IPS DF 4.7 (cell line): ENCODE measurements around the gene ECE2.

Experiments used
- DNase-seq: peaks from one replicate; pipeline ENCODE4 v3.0.0-alpha.2; 2013; ENCODE audit warnings: low spot score; ENCODE audit errors: extremely low read depth

Gene ECE2

GRCh38 chr3:184314363-184314699, 38.5 kb downstream of the ECE2 start, which contains the start of gene EIF4G1:
TSS of gene EIF4G1 (plus strand) at chr3:184314606. CDS start at chr3:184315797, 1,191 bp downstream.
- DNase-seq = no peak

GRCh38 chr3:184314700-184315542, 39.1 kb downstream of the ECE2 start:
- no peak for DNase-seq

- DNase-seq = no peak
Observed at GRCh38 chr3:184315543-184315867, 39.7 kb downstream of the ECE2 start.

GRCh38 chr3:184315871-184316661, 40.2 kb downstream of the ECE2 start:
- no peak for DNase-seq

GRCh38 chr3:184316792-184317191, 41.0 kb downstream of the ECE2 start:
- no peak for DNase-seq

- no peak for DNase-seq
Observed at GRCh38 chr3:184317201-184317600, 41.4 kb downstream of the ECE2 start.

GRCh38 chr3:184320104-184320445, 44.3 kb downstream of the ECE2 start:
- DNase-seq = no peak

- no peak for DNase-seq
Observed at GRCh38 chr3:184321666-184322065, 45.8 kb downstream of the ECE2 start.

- no peak for DNase-seq
Observed at GRCh38 chr3:184322731-184323487, 47.1 kb downstream of the ECE2 start.

GRCh38 chr3:184323696-184324095, 47.9 kb downstream of the ECE2 start:
- no peak for DNase-seq

GRCh38 chr3:184325269-184325668, 49.4 kb downstream of the ECE2 start:
- DNase-seq = no peak

- no peak for DNase-seq
Observed at GRCh38 chr3:184325715-184326369, 50.0 kb downstream of the ECE2 start.

GRCh38 chr3:184327171-184327570, 51.3 kb downstream of the ECE2 start:
- DNase-seq = no peak

- no peak for DNase-seq
Observed at GRCh38 chr3:184328516-184328915, 52.7 kb downstream of the ECE2 start.

GRCh38 chr3:184332370-184333090, 56.7 kb downstream of the ECE2 start:
- no peak for DNase-seq

GRCh38 chr3:184333190-184333589, 57.4 kb downstream of the ECE2 start:
- DNase-seq = no peak

GRCh38 chr3:184333700-184334099, 57.9 kb downstream of the ECE2 start:
- no peak for DNase-seq

GRCh38 chr3:184334470-184335158, 58.8 kb downstream of the ECE2 start:
- no peak for DNase-seq

GRCh38 chr3:184335291-184335660, 59.5 kb downstream of the ECE2 start:
- DNase-seq = no peak
